GM08714 (cell line): ENCODE data around the gene ECE1.

Experiments used
- H3K4me3 ChIP-seq: fragments of 200-500 bp; sonication (Bioruptor generic); 2 replicates; pipeline ENCODE4 v1.5.1; 2014; ENCODE audit warnings: mild to moderate bottlenecking, low read length, inconsistent platforms
- ZNF274 ChIP-seq: IDR thresholded peaks from 2 replicates; pipeline ENCODE4 v1.6.1; 2012; ENCODE audit warnings: mild to moderate bottlenecking, low read depth, low read length

Gene ECE1

DNA sequence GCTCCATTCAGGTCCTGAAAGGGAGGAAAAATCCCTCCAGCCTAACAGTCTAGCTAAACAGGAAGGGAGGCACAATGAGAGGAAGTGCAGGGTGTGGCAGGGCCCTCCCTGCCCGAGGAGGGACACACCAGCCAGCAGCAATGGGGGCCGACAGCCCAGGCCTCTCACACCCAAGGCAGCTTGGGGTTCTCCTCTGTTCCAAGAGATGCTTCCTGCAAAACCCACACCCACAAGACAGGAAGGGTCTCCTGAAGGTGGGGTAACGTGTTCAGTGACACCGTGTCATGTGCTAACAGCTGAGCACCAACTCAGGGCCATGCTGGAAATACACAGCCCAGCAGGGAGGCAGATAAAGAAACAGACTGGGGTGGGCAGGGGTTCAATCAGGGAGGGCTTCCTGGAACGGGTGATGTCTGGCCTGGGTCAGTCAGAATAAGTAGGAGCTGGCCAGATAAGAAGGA is 10.2 kb downstream of the ECE1 start:
- TF ChIP-seq ZNF274, result no peak
- no peak overlapping the region for H3K4me3 ChIP-seq

- no peak overlapping the region for H3K4me3 ChIP-seq
- TF ChIP-seq ZNF274, result no peak
Observed at GRCh38 chr1:21278860-21279845, 11.1 kb downstream of the ECE1 start.

DNA sequence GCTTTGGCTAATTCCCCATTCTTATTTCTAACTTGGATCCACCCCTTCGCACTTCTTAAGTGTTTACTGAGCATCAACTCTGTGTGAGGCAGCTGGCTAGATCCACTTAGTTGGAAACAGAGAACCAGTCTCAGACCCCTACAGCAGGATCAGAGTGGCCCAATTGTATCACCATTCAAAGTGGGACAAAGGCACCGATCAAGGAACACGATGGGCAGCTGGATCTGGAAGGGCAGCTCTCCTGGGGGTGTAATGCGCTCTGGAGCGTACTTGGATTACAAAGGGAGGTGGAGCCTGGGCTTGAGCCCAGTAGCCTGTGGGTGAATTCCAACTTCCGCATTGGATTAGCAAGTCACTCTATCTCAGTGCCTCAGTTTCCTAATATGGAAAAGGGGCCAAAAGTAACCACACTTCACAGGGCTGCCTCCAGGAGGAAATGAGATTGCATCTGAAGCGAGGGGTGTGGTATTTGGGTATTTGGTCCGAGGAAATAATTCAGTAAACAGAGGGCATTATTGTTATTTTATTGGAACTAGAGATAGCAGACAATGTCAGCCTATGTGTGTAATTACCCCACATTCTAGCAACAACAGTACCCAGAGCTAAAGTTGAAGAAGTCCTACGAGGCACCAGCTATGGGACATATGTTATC is 11.9 kb downstream of the ECE1 start:
- H3K4me3 ChIP-seq, result no peak overlapping the region
- no peak for TF ChIP-seq ZNF274

GRCh38 chr1:21277180-21277579 is 13.1 kb downstream of the ECE1 start:
- no peak for TF ChIP-seq ZNF274
- no peak overlapping the region for H3K4me3 ChIP-seq

DNA sequence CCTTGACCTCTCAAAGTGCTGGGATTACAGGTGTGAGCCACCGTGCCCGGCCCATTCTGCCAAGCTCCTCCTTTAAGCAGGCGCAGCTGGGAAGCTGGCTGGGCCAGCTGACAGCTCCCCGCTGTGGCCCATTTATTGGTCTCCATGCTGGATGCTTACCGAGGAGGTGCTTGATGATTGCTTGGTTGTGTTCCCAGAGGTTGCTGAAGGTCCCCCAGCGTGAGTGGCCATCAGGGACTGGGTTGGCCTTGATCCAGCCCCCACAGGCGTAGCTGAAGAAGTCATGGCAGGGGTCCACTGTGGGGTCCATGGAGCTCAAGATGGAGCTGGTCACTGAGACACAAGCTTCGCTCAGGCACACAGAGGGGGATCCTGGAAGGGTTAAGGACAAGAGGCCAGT is 17.7 kb downstream of the ECE1 start:
- H3K4me3 ChIP-seq, result no peak overlapping the region
- no peak for TF ChIP-seq ZNF274

DNA sequence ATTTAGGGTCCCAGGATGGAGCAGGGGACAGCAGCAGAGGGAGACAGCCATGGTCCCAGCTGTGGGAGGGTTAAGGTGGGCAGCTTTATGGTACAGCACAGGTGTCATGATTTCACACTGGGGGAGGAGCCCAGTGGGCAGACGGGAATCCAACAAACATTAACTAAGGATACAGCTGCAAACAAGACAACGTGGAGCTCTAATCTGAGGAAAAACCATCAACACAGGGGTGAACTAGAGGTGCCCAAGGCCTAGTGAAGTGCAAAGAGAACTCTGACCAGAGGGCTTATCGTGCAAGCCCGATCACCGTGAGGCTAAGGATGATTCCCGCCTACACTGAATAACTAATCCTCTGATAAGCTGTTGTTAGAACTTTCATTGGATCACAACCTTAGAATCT is 18.7 kb downstream of the ECE1 start:
- no peak for TF ChIP-seq ZNF274
- no peak overlapping the region for H3K4me3 ChIP-seq

DNA sequence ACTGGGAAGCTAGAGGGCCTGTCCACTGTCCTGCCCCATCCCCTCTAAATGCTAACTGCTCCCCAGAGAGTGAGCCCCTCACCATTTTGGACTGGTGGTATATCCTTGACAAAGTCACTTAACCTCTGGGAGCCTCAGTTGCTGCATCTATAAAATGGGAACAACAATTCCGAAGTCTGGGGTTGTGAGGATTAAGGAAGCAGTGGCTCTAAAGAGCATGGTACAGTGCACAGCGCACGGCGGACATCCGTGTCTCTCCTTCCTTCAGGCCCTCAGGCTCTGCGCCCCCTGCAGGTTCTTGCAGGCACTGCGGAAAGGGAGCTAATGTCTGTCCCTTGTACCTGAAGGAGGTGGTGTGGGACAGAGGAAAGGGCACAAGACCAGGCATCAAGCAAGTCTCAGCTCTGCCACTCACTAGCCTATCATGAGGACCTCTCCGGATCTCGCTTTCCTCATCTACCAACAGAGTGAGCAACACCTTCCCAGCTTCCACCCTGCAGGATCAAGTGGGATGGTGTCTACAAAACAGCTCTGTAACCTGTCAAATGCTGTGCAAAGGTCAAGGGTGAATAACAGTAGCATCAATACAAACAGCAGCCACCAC is 20.1 kb downstream of the ECE1 start:
- no peak overlapping the region for H3K4me3 ChIP-seq
- no peak for TF ChIP-seq ZNF274

GRCh38 chr1:21269461-21270085 is 20.7 kb downstream of the ECE1 start:
- TF ChIP-seq ZNF274, result no peak

DNA sequence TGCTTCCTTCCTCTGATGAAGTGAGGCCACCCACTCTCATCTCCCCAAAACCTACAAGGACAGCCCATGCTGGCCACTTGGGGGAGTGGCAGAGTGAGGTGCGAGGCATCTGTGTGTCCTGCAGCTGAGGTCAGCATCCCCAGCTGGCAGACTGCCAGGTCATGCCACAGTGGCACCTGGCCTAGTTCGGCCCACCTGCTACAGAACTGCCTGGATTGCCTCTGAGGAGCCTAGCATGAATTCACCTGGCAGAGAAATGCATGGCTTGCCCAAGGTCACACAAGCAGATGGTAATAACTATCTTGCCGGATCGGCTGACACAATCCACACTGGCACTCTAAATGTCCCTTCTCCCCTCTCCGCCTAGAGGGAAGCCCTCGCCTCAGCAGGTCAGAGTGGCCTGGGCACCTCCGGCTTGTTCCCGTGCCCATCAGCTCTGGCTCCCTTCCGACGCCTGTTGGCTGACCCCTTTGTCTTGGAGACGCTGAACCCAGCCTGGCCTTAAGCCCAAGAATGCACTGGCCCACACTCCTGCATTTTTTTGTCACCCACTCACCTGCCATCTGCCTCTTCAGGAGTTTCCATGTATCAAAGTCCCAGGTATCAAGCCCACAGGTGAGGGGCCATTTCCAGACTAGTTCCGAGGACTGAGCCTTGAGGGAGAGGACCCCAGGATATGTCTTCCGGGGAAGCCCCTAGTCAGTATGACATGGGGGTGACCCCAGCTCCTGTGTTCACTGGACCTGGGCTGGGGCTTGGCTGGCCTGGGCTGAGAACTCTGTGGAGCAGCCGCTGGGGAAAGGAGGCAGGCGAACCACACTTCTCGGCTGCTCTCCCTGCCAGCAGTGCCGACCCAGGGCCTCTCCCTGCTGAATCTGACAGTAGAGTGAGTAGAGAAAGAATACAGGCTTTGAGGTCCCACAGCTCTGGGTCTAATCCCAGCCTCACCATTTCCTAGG is 21.7 kb downstream of the ECE1 start:
- TF ChIP-seq ZNF274, result no peak

More at GRCh38 chr1:21269461-21270085, 20.7 kb downstream of the ECE1 start:
- no peak overlapping the region for H3K4me3 ChIP-seq

GRCh38 chr1:21267191-21268077 is 22.8 kb downstream of the ECE1 start:
- no peak for TF ChIP-seq ZNF274
- H3K4me3 ChIP-seq, result no peak overlapping the region

More for the DNA sequence above, 21.7 kb downstream of the ECE1 start:
- H3K4me3 ChIP-seq, result no peak overlapping the region

DNA sequence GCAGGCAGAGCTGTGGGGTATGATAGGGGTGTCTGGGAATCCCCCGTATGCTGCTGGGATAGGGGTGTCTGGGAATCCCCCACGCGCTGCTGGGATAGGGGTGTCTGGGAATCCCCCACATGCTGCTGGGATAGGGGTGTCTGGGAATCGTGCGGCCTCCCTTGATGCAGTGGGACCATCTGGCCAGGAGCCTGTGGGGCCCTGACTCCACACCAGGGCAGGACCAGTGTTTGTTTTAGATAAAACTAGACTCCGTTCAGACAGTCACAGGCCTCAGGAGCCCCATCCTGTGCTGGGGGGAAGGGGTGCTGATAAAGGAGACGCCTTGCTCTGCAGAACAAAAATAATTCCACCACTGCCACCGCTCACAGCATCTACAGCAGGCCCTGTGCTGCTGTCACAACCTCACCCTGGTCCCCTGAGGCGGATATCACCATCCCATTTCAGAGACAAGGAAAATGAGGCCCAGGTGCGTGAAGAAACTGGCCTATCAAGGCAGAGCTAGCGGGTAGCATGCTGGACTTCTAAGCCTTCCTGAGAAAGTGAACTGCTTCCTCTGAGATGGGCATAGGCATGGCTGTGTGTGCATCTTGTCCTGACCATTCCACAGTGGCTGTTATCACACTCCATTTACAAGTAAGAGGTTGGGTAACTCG is 24.0 kb downstream of the ECE1 start:
- TF ChIP-seq ZNF274, result no peak

DNA sequence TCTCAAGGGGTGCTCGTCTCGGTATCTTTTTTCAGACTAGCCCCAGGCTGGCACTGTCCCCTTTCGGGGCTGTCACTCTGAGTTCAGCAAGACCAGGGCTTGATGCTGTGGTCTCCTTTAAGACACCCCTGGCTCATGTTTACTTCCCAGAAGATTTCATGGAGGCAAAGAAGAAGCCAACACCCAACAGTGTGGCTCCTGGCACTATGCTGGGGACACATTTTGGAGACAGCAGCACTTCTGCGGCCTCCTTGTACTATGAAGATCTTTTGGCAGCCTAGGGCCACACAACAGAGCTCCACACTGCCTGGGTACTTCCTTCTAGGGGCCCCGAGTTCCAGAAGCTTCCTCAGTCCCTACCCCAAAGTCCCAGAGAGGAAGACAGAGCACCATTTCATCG is 24.6 kb downstream of the ECE1 start:
- no peak for TF ChIP-seq ZNF274
- no peak overlapping the region for H3K4me3 ChIP-seq

More for the DNA sequence above, 24.0 kb downstream of the ECE1 start:
- H3K4me3 ChIP-seq, result no peak overlapping the region
